SK-N-SH (cell line): Measurements from ENCODE around the gene DOC2A. TPM values are rescaled to one million over a fixed set of nuclear protein-coding genes. Genes with fewer than 3 reads are reported as not detected.

Experiments
- CTCF ChIA-PET: fragments of 300-600, 350-600 bp; formaldehyde crosslinking; extraction: SDS; loops from one replicate; lab custom pipeline; 2021; lab: Yijun Ruan, JAX
- POLR2A ChIA-PET: fragments of 350-600 bp; sonication (Branson Sonifier 250); formaldehyde crosslinking; extraction: SDS; loops from one replicate; lab custom pipeline; 2020; ENCODE audit warnings: antibody characterized with exemption, inconsistent platforms; lab: Yijun Ruan, JAX
- DNase-seq: peaks from one replicate; pipeline ENCODE4 v3.0.0; 2012
- H2AFZ ChIP-seq: fragments of 200-600 bp; sonication (generic); 2 replicates; pipeline ENCODE4 v1.8.1; 2016; ENCODE audit warnings: antibody characterized with exemption, mild to moderate bottlenecking, low read depth
- H3F3A ChIP-seq: fragments of 200-600 bp; sonication (generic); replicated peaks from 2 replicates; pipeline ENCODE3; 2016; ENCODE audit warnings: antibody characterized with exemption, mild to moderate bottlenecking; ENCODE audit not compliant: insufficient read depth
- H3K27ac ChIP-seq, 2 experiments: fragments of 200-500 bp in 1 of 2; fragments of 200-600 bp in 1 of 2; sonication (Bioruptor generic) in 1 of 2; sonication (generic), shearing (Covaris generic) in 1 of 2; 2 replicates each; pipeline versions ENCODE4 v1.5.1 to v1.6.1; 2014 to 2016; ENCODE audit warnings: low read depth in 2 of 2, inconsistent platforms in 1 of 2, low read length in 1 of 2, mild to moderate bottlenecking in 1 of 2, mixed read lengths in 1 of 2
- H3K27me3 ChIP-seq: fragments of 200-600 bp; sonication (generic), shearing (Covaris generic); 2 replicates; pipeline ENCODE4 v1.6.1; 2016; ENCODE audit warnings: mixed run types; ENCODE audit not compliant: insufficient read depth
- H3K36me3 ChIP-seq, 2 experiments: fragments of 200-500 bp in 1 of 2; fragments of 200-600 bp in 1 of 2; sonication (Bioruptor generic) in 1 of 2; sonication (generic) in 1 of 2; replicated peaks in 1 of 2; 2 replicates each; pipeline versions ENCODE3 to v1.5.1; 2014 to 2016; ENCODE audit warnings: low read length in 1 of 2, mild to moderate bottlenecking in 1 of 2; ENCODE audit not compliant: insufficient read depth in 2 of 2, control insufficient read depth in 1 of 2
- H3K4me1 ChIP-seq, 2 experiments: fragments of 200-500 bp in 1 of 2; fragments of 200-600 bp in 1 of 2; sonication (Bioruptor generic) in 1 of 2; sonication (generic), shearing (Covaris generic) in 1 of 2; 2 replicates each; pipeline versions ENCODE4 v1.5.1 to v1.6.1; 2014 to 2016; ENCODE audit warnings: low read depth in 1 of 2, low read length in 1 of 2, mixed run types in 1 of 2; ENCODE audit not compliant: insufficient read depth in 2 of 2, control insufficient read depth in 1 of 2
- H3K4me2 ChIP-seq: fragments of 200-600 bp; sonication (generic), shearing (Covaris generic); 2 replicates; pipeline ENCODE4 v1.6.1; 2017; ENCODE audit warnings: mixed run types
- H3K4me3 ChIP-seq, 2 experiments: fragments of 200-500 bp in 1 of 2; fragments of 200-600 bp in 1 of 2; sonication (Bioruptor generic) in 1 of 2; sonication (generic), shearing (Covaris generic) in 1 of 2; 2 replicates each; pipeline versions ENCODE4 v1.5.1 to v1.8.1; 2014 to 2016; ENCODE audit warnings: low read depth in 2 of 2, inconsistent platforms in 1 of 2, low read length in 1 of 2, mild to moderate bottlenecking in 1 of 2, mixed read lengths in 1 of 2, moderate library complexity in 1 of 2
- H3K79me2 ChIP-seq: fragments of 200-600 bp; sonication (generic); 2 replicates; pipeline ENCODE4 v1.8.1; 2017; ENCODE audit warnings: mild to moderate bottlenecking; ENCODE audit not compliant: insufficient read depth
- H3K9ac ChIP-seq: fragments of 200-600 bp; sonication (generic); 2 replicates; pipeline ENCODE4 v1.6.1; 2017; ENCODE audit warnings: mixed run types
- H3K9me2 ChIP-seq: fragments of 200-600 bp; sonication (generic); 2 replicates; pipeline ENCODE4 v1.6.1; 2017; ENCODE audit warnings: mixed run types
- H3K9me3 ChIP-seq: fragments of 200-600 bp; sonication (generic); 2 replicates; pipeline ENCODE4 v1.6.1; 2017; ENCODE audit warnings: mixed run types, mild to moderate bottlenecking, moderate library complexity
- H4K20me1 ChIP-seq: fragments of 200-600 bp; sonication (generic); 2 replicates; pipeline ENCODE4 v1.6.1; 2017; ENCODE audit warnings: mild to moderate bottlenecking, mixed run types; ENCODE audit not compliant: insufficient read depth
- CHD2 ChIP-seq: fragments of 150-350 bp; IDR thresholded peaks from 2 replicates; pipeline ENCODE4 v1.6.1; 2018; ENCODE audit warnings: low read length; ENCODE audit not compliant: partially characterized antibody
- CTCF ChIP-seq: fragments of 200-600 bp; sonication (generic); IDR thresholded peaks from 2 replicates; pipeline ENCODE4 v1.6.1; 2017; ENCODE audit warnings: antibody characterized with exemption, mild to moderate bottlenecking, moderate library complexity
- EP300 ChIP-seq, 2 experiments: IDR thresholded peaks; 2 replicates each; pipeline versions ENCODE4 v1.4.0 to v1.6.1; 2012; ENCODE audit warnings: borderline replicate concordance in 1 of 2, low read depth in 1 of 2, low read length in 1 of 2
- EZH2phosphoT487 ChIP-seq: fragments of 200-600 bp; sonication (generic); IDR thresholded peaks from 2 replicates; pipeline ENCODE4 v1.6.1; 2017; ENCODE audit warnings: low read depth, mixed run types, mild to moderate bottlenecking, antibody characterized with exemption, moderate library complexity, borderline replicate concordance
- FOSL2 ChIP-seq: IDR thresholded peaks from 2 replicates; pipeline ENCODE4 v1.4.0; 2012; ENCODE audit warnings: low read depth, mild to moderate bottlenecking, moderate library complexity, borderline replicate concordance
- FOXJ3 ChIP-seq: sonication (generic); formaldehyde crosslinking; IDR thresholded peaks from 2 replicates; pipeline ENCODE4 v1.5.1; 2020; ENCODE audit warnings: mild to moderate bottlenecking, missing genetic modification reagents
- FOXM1 ChIP-seq: IDR thresholded peaks from 2 replicates; pipeline ENCODE4 v1.4.0; 2012; ENCODE audit warnings: low read depth, mild to moderate bottlenecking
- GABPA ChIP-seq: IDR thresholded peaks from 2 replicates; pipeline ENCODE4 v1.4.0; 2012; ENCODE audit warnings: low read depth, mild to moderate bottlenecking
- JUND ChIP-seq: IDR thresholded peaks from 2 replicates; pipeline ENCODE4 v1.4.0; 2012
- MEF2A ChIP-seq: IDR thresholded peaks from 2 replicates; pipeline ENCODE4 v1.4.0; 2012; ENCODE audit warnings: low read depth, borderline replicate concordance
- MXI1 ChIP-seq: IDR thresholded peaks from 2 replicates; pipeline ENCODE4 v1.6.1; 2012; ENCODE audit warnings: mild to moderate bottlenecking, low read depth, low read length, improper control_type of control experiment
- NFIC ChIP-seq: IDR thresholded peaks from 2 replicates; pipeline ENCODE4 v1.4.0; 2012; ENCODE audit warnings: borderline replicate concordance
- POLR2AphosphoS5 ChIP-seq: IDR thresholded peaks from 2 replicates; pipeline ENCODE4 v1.6.1; 2012; ENCODE audit warnings: low read depth, low read length
- RAD21 ChIP-seq: IDR thresholded peaks from 2 replicates; pipeline ENCODE4 v1.6.1; 2012; ENCODE audit warnings: mild to moderate bottlenecking, low read length
- RCOR1 ChIP-seq: fragments of 150-350 bp; IDR thresholded peaks from 2 replicates; pipeline ENCODE4 v1.6.1; 2017; ENCODE audit warnings: antibody characterized with exemption, low read length
- RFX5 ChIP-seq: IDR thresholded peaks from 2 replicates; pipeline ENCODE4 v1.6.1; 2012; ENCODE audit warnings: mild to moderate bottlenecking, improper control_type of control experiment, low read length
- SIN3A ChIP-seq: IDR thresholded peaks from 2 replicates; pipeline ENCODE4 v1.6.1; 2012; ENCODE audit warnings: low read depth, mild to moderate bottlenecking, low read length, moderate library complexity, borderline replicate concordance
- SMC3 ChIP-seq: IDR thresholded peaks from 2 replicates; pipeline ENCODE4 v1.6.1; 2012; ENCODE audit warnings: low read depth, low read length, improper control_type of control experiment
- TAF1 ChIP-seq: IDR thresholded peaks from 2 replicates; pipeline ENCODE4 v1.6.1; 2012; ENCODE audit warnings: low read depth, mild to moderate bottlenecking, low read length, moderate library complexity, borderline replicate concordance
- TEAD4 ChIP-seq: IDR thresholded peaks from 2 replicates; pipeline ENCODE4 v1.4.0; 2012; ENCODE audit warnings: mild to moderate bottlenecking, borderline replicate concordance; ENCODE audit not compliant: insufficient read depth
- USF2 ChIP-seq: fragments of 150-350 bp; IDR thresholded peaks from 2 replicates; pipeline ENCODE4 v1.6.1; 2017; ENCODE audit warnings: antibody characterized with exemption, low read length, low read depth, borderline replicate concordance
- WGBS: methylation state at CpG from one replicate; pipeline ENCODE4 v1.1.6; 2017; ENCODE audit warnings: low lambda C conversion rate; 5-methylcytosine and 5-hydroxymethylcytosine counted together
- polyA plus RNA-seq, 3 experiments: library from polyadenylated mRNA; depleted of rRNA; stranded (reverse); fragments of >200 nt; gene quantifications; 2 replicates each; pipeline ENCODE4 v1.2.3, GENCODE V29; 2012
- TF ChIP-seq, protein P1 (sequence below): IDR thresholded peaks from 2 replicates; pipeline ENCODE4; 2012

The DOC2A gene
- polyA plus RNA-seq, 1 of the 3 experiments (the other 2 are of a cell fraction): 10.4 TPM

- H3K9ac ChIP-seq: no peak overlapping the region
- CTCF ChIA-PET: interaction anchor here (0.9 to 1.3 kb wide), 4 partner anchors 18 to 117 kb away, joined by 3 to 4 read pairs (median 3); partner anchors contain the start of gene TLCD3B
- no peak overlapping the region for H2AFZ ChIP-seq
- TF ChIP-seq FOXM1 (no peak), EP300 (IDR thresholded peaks at IDR 0.05; ENCODE audit: borderline replicate concordance in 1 of 2, low read depth in 1 of 2, low read length in 1 of 2) (no peak), GABPA (no peak), SIN3A (no peak), EZH2phosphoT487 (no peak), NFIC (no peak), FOXJ3 (CRISPR knock-in tag) (no peak), SMC3 (no peak), RCOR1 (no peak)
- TF ChIP-seq, all 33 proteins: peak for 0
- Histone ChIP-seq H3K4me3 (no peak overlapping the region), H3K27me3 (no peaks in the 10 kb centered on the region), H3K9me3 (no peaks in the 10 kb centered on the region), H3K4me2 (no peak overlapping the region), H3K79me2 (peaks cover 2% of the 10 kb centered on the region; the same call in 1 of the 2 replicates), H3K9me2 (no peaks in the 10 kb centered on the region), H3K4me1 (no peaks in the 10 kb centered on the region), H3F3A (no peaks in the 10 kb centered on the region), H4K20me1 (no peaks in the 10 kb centered on the region), H3K27ac (no peak overlapping the region), H3K36me3 (peaks cover 5 to 16% of the 10 kb centered on the region in 2 experiments)
- DNase-seq: no peak
- WGBS: 85% methylated on average over 19 of the region's 19 CpGs
- POLR2A ChIA-PET: no interaction called here
These were observed 8.0 kb downstream of the DOC2A start for GRCh38 chr16:30002614-30003346.

GRCh38 chr16:30000735-30001631 lies 9.8 kb downstream of the DOC2A start:
- ChIA-PET CTCF (interaction anchor here (1.2 kb wide), 1 partner anchor 31 kb away, joined by 6 read pairs; no protein-coding TSS in a partner anchor), POLR2A (interaction anchor here (1.3 kb wide), 1 partner anchor 9 kb away, joined by 3 read pairs; no protein-coding TSS in a partner anchor)
- no peak overlapping the region for H3K4me2 ChIP-seq
- WGBS: 90% methylated on average over 26 of the region's 33 CpGs
- H3K27ac ChIP-seq: no peak overlapping the region
- no peaks in the 10 kb centered on the region for H3K9me3 ChIP-seq
- no peaks in the 10 kb centered on the region for H3K9me2 ChIP-seq
- H3K4me1 ChIP-seq: peaks cover 0 to 5% of the 10 kb centered on the region in 2 experiments; a peak in 1 of 4 replicates
- H3K27me3 ChIP-seq: no peaks in the 10 kb centered on the region
- H4K20me1 ChIP-seq: no peaks in the 10 kb centered on the region
- no peak overlapping the region for H2AFZ ChIP-seq
- peaks cover 5 to 14% of the 10 kb centered on the region in 2 experiments for H3K36me3 ChIP-seq
- H3K4me3 ChIP-seq: no peak overlapping the region
- H3K9ac ChIP-seq: no peak overlapping the region
- no peak for DNase-seq
- H3K79me2 ChIP-seq: peaks cover 19% of the 10 kb centered on the region; the same call in 1 of the 2 replicates
- no peaks in the 10 kb centered on the region for H3F3A ChIP-seq
- TF ChIP-seq RFX5 (no peak), NFIC (no peak), RAD21 (no peak), POLR2AphosphoS5 (no peak), SMC3 (no peak), MEF2A (no peak), FOSL2 (no peak), CHD2 (no peak), FOXJ3 (CRISPR knock-in tag) (no peak), USF2 (no peak), MXI1 (no peak), EZH2phosphoT487 (no peak), TAF1 (no peak), CTCF (no peak), TEAD4 (no peak), JUND (no peak)
- TF ChIP-seq, protein P1, sequence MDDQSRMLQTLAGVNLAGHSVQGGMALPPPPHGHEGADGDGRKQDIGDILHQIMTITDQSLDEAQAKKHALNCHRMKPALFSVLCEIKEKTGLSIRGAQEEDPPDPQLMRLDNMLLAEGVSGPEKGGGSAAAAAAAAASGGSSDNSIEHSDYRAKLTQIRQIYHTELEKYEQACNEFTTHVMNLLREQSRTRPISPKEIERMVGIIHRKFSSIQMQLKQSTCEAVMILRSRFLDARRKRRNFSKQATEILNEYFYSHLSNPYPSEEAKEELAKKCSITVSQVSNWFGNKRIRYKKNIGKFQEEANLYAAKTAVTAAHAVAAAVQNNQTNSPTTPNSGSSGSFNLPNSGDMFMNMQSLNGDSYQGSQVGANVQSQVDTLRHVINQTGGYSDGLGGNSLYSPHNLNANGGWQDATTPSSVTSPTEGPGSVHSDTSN: no peak
